CD4-positive, alpha-beta memory T cell (primary cell): Measurements from ENCODE around the gene CTNND2. TPM values are rescaled to one million over a fixed set of nuclear protein-coding genes. Genes with fewer than 3 reads are reported as not detected.

ENCODE experiments used
- CTCF ChIA-PET: fragments of 350-600 bp; sonication (Branson Sonifier 250); formaldehyde crosslinking; loops from one replicate; lab custom pipeline; 2021; ENCODE audit warnings: inconsistent platforms; ENCODE audit not compliant: partially characterized antibody; lab: Charles Lee
- POLR2A ChIA-PET: fragments of 350-600 bp; sonication (Branson Sonifier 250); formaldehyde crosslinking; loops from one replicate; lab custom pipeline; 2021; ENCODE audit not compliant: partially characterized antibody; lab: Charles Lee
- DNase-seq, 5 donors: peaks; one replicate each; pipeline versions ENCODE4 v3.0.0 to v3.0.0-alpha.2; 2020 to 2022; ENCODE audit warnings: mixed read lengths in 1 of 5
- H3K27ac ChIP-seq: one replicate; pipeline ENCODE4 v1.7.0; 2013; ENCODE audit warnings: low read depth, low read length
- H3K27me3 ChIP-seq: 2 replicates; pipeline ENCODE4 v1.7.0; 2013; ENCODE audit warnings: mild to moderate bottlenecking, low read length, moderate library complexity; ENCODE audit not compliant: insufficient read depth
- H3K36me3 ChIP-seq: 2 replicates; pipeline ENCODE4 v1.7.0; 2013; ENCODE audit warnings: mild to moderate bottlenecking, low read length, moderate library complexity; ENCODE audit not compliant: insufficient read depth
- H3K4me1 ChIP-seq: 2 replicates; pipeline ENCODE4 v1.7.0; 2013; ENCODE audit warnings: mild to moderate bottlenecking, low read length, moderate library complexity; ENCODE audit not compliant: insufficient read depth
- H3K4me3 ChIP-seq, 2 donors: one replicate each; pipeline ENCODE4 v1.7.0; 2013; ENCODE audit warnings: low read length in 2 of 2, mild to moderate bottlenecking in 1 of 2
- H3K9me3 ChIP-seq, 2 donors: one replicate each; pipeline ENCODE4 v1.7.0; 2013; ENCODE audit warnings: low read length in 2 of 2, control low read depth in 1 of 2; ENCODE audit not compliant: control insufficient read depth in 1 of 2
- H3K27ac Mint-ChIP-seq, 7 donors: one replicate each; pipeline ENCODE4 v1.8.0; 2020 to 2021; ENCODE audit warnings: mixed read lengths in 7 of 7, mild to moderate bottlenecking in 6 of 7, inconsistent platforms in 3 of 7, moderate library complexity in 3 of 7
- H3K27me3 Mint-ChIP-seq, 2 donors: one replicate each; pipeline ENCODE4 v1.8.0; 2020 to 2021; ENCODE audit warnings: mixed read lengths in 2 of 2
- H3K36me3 Mint-ChIP-seq, 2 donors: one replicate each; pipeline ENCODE4 v1.8.0; 2020 to 2021; ENCODE audit warnings: mixed read lengths in 2 of 2, inconsistent platforms in 1 of 2, mild to moderate bottlenecking in 1 of 2
- H3K4me1 Mint-ChIP-seq, 4 donors: one replicate each; pipeline ENCODE4 v1.8.0; 2020 to 2021; ENCODE audit warnings: mixed read lengths in 4 of 4, mild to moderate bottlenecking in 1 of 4
- H3K4me3 Mint-ChIP-seq, 8 donors: one replicate each; pipeline ENCODE4 v1.8.0; 2020 to 2021; ENCODE audit warnings: mixed read lengths in 8 of 8, mild to moderate bottlenecking in 7 of 8, moderate library complexity in 6 of 8, inconsistent platforms in 3 of 8
- H3K9me3 Mint-ChIP-seq, 8 donors: one replicate each; pipeline ENCODE4 v1.8.0; 2020 to 2021; ENCODE audit warnings: mixed read lengths in 8 of 8, mild to moderate bottlenecking in 5 of 8, inconsistent platforms in 3 of 8, moderate library complexity in 1 of 8
- intact Hi-C: fragments of 100-400 bp; cut with micrococcal nuclease; formaldehyde crosslinking; loops from one replicate; pipeline ENCODE4 v1.15.1; 2023
- polyA plus RNA-seq, 2 donors: library from polyadenylated mRNA; unstranded; fragments of 300-500 nt; fragmentation: Illumina TruSeq; gene quantifications; one replicate each; pipeline ENCODE4 v1.2.3, GENCODE V29; 2021
- total RNA-seq, 2 experiments: library from RNA; stranded (reverse); gene quantifications; one replicate each; pipeline ENCODE4 v1.2.3, GENCODE V29; 2021

CTNND2 gene
- total and polyA plus RNA-seq, 4 experiments from 2014 or later = 0.65 TPM; not detected in 3

- H3K36me3 Mint-ChIP-seq = no peaks in the 10 kb centered on the region
- no peak for DNase-seq
- no peaks in the 10 kb centered on the region for H3K4me1 ChIP-seq
- no peak overlapping the region for H3K27ac Mint-ChIP-seq
- H3K9me3 Mint-ChIP-seq = peaks cover 0 to 3% (median 0%) of the 10 kb centered on the region in 8 donors
- ChIA-PET POLR2A (no interaction called here), CTCF (no interaction called here)
- no peaks in the 10 kb centered on the region for H3K27me3 ChIP-seq
- H3K27me3 Mint-ChIP-seq = no peaks in the 10 kb centered on the region
- no peak overlapping the region for H3K4me3 Mint-ChIP-seq
- no peaks in the 10 kb centered on the region for H3K4me1 Mint-ChIP-seq
- H3K27ac ChIP-seq = no peak overlapping the region
- H3K4me3 ChIP-seq = no peak overlapping the region
- no peaks in the 10 kb centered on the region for H3K9me3 ChIP-seq
- no peaks in the 10 kb centered on the region for H3K36me3 ChIP-seq
- intact Hi-C loops = no loop called here
Measured at GRCh38 chr5:11599499-11599898, 304.7 kb downstream of the CTNND2 start.

DNA sequence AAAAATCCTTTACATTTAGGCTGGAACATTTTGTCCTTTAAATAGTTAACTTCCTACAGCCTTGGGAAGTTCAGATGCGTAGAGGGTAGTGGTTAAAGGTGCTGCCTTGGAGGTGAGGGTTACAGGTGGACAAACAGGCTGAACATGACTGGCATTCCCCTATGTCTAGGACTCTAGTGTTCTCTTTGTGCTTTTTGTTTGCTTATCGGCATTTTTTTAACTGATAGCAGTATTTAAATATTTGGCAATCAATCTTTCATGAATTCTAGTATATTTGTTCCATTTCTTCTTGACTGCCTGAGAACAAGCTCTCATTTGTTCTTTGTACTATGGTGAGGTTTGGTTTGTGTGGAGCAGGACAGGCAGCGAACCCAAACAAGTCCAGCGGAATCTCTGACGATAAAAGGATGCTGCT is 307.6 kb downstream of the CTNND2 start:
- Histone ChIP-seq H3K4me3 (no peak overlapping the region), H3K36me3 (no peaks in the 10 kb centered on the region), H3K9me3 (no peaks in the 10 kb centered on the region), H3K27me3 (no peaks in the 10 kb centered on the region), H3K4me1 (no peaks in the 10 kb centered on the region), H3K27ac (no peak overlapping the region)
- no peaks in the 10 kb centered on the region for H3K4me1 Mint-ChIP-seq
- no peak overlapping the region for H3K4me3 Mint-ChIP-seq
- H3K9me3 Mint-ChIP-seq = peaks cover 0 to 4% (median 1%) of the 10 kb centered on the region in 8 donors
- no peak for DNase-seq
- H3K27me3 Mint-ChIP-seq = no peaks in the 10 kb centered on the region
- H3K36me3 Mint-ChIP-seq = no peaks in the 10 kb centered on the region
- ChIA-PET CTCF (interaction anchor here (0.7 kb wide), 1 partner anchor 112 kb away, joined by 3 read pairs; no protein-coding TSS in a partner anchor), POLR2A (no interaction called here)
- no peak overlapping the region for H3K27ac Mint-ChIP-seq
- intact Hi-C loops = no loop called here

- POLR2A ChIA-PET = no interaction called here
Measured at GRCh38 chr5:11596185-11596584, 308.1 kb downstream of the CTNND2 start.

DNA sequence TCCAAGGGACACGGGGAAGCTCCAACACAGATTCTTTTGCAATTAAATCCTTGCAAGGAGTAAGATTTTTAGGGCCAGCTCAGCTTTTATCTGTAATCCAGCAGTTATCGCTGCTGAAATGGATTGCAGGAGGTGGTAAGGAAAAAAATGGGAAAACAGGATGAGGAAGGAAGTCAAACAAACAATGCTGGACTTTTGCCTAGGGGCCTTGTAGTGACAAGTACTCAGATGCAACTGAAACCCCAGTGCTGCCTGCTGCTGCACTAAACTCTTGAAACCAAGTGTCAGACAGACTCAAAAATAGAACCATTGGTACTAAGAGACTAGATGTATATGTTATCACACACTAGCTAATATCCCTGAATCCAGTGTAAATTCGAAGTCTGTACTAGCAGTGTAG is 309.2 kb downstream of the CTNND2 start:
- H3K4me1 Mint-ChIP-seq = no peaks in the 10 kb centered on the region
- Histone ChIP-seq H3K27ac (no peak overlapping the region), H3K36me3 (no peaks in the 10 kb centered on the region), H3K27me3 (no peaks in the 10 kb centered on the region), H3K4me1 (no peaks in the 10 kb centered on the region), H3K9me3 (no peaks in the 10 kb centered on the region), H3K4me3 (no peak overlapping the region)
- peaks cover 0 to 2% of the 10 kb centered on the region in 2 donors for H3K27me3 Mint-ChIP-seq
- intact Hi-C loops = no loop called here
- H3K9me3 Mint-ChIP-seq = peaks cover 0 to 6% (median 3%) of the 10 kb centered on the region in 8 donors
- H3K4me3 Mint-ChIP-seq = no peak overlapping the region
- ChIA-PET POLR2A (no interaction called here), CTCF (no interaction called here)
- H3K36me3 Mint-ChIP-seq = no peaks in the 10 kb centered on the region
- DNase-seq = no peak
- no peak overlapping the region for H3K27ac Mint-ChIP-seq

More at GRCh38 chr5:11596185-11596584, 308.1 kb downstream of the CTNND2 start:
- peaks cover 0 to 4% (median 3%) of the 10 kb centered on the region in 8 donors for H3K9me3 Mint-ChIP-seq
- no peaks in the 10 kb centered on the region for H3K27me3 Mint-ChIP-seq
- Histone ChIP-seq H3K27ac (no peak overlapping the region), H3K9me3 (no peaks in the 10 kb centered on the region), H3K27me3 (no peaks in the 10 kb centered on the region), H3K4me3 (no peak overlapping the region), H3K36me3 (no peaks in the 10 kb centered on the region), H3K4me1 (no peaks in the 10 kb centered on the region)
- intact Hi-C loops = no loop called here
- CTCF ChIA-PET = no interaction called here
- DNase-seq = no peak
- no peaks in the 10 kb centered on the region for H3K4me1 Mint-ChIP-seq
- no peaks in the 10 kb centered on the region for H3K36me3 Mint-ChIP-seq
- H3K27ac Mint-ChIP-seq = no peak overlapping the region
- no peak overlapping the region for H3K4me3 Mint-ChIP-seq

GRCh38 chr5:11594021-11594420 is 310.2 kb downstream of the CTNND2 start:
- no peak overlapping the region for H3K4me3 ChIP-seq
- no peak for DNase-seq
- ChIA-PET POLR2A (no interaction called here), CTCF (no interaction called here)
- H3K4me3 Mint-ChIP-seq = no peak overlapping the region
- H3K4me1 Mint-ChIP-seq = no peaks in the 10 kb centered on the region
- H3K27ac ChIP-seq = no peak overlapping the region
- peaks cover 0 to 2% of the 10 kb centered on the region in 2 donors for H3K27me3 Mint-ChIP-seq
- no peaks in the 10 kb centered on the region for H3K9me3 ChIP-seq
- peaks cover 0 to 6% (median 3%) of the 10 kb centered on the region in 8 donors for H3K9me3 Mint-ChIP-seq
- H3K36me3 ChIP-seq = no peaks in the 10 kb centered on the region
- intact Hi-C loops = no loop called here
- no peaks in the 10 kb centered on the region for H3K4me1 ChIP-seq
- H3K27me3 ChIP-seq = no peaks in the 10 kb centered on the region
- no peak overlapping the region for H3K27ac Mint-ChIP-seq
- H3K36me3 Mint-ChIP-seq = no peaks in the 10 kb centered on the region

GRCh38 chr5:11590475-11590874 is 313.8 kb downstream of the CTNND2 start:
- intact Hi-C loops = no loop called here
- Histone ChIP-seq H3K36me3 (no peaks in the 10 kb centered on the region), H3K27ac (no peak overlapping the region), H3K9me3 (no peaks in the 10 kb centered on the region), H3K4me3 (no peak overlapping the region), H3K27me3 (no peaks in the 10 kb centered on the region), H3K4me1 (no peaks in the 10 kb centered on the region)
- no peaks in the 10 kb centered on the region for H3K36me3 Mint-ChIP-seq
- H3K27ac Mint-ChIP-seq = no peak overlapping the region
- peaks cover 0 to 2% of the 10 kb centered on the region in 2 donors for H3K27me3 Mint-ChIP-seq
- ChIA-PET POLR2A (no interaction called here), CTCF (no interaction called here)
- H3K4me1 Mint-ChIP-seq = peaks cover 0 to 2% (median under 1%) of the 10 kb centered on the region in 4 donors
- no peak for DNase-seq
- H3K4me3 Mint-ChIP-seq = no peak overlapping the region
- H3K9me3 Mint-ChIP-seq = peaks cover 0 to 6% (median 3%) of the 10 kb centered on the region in 8 donors

DNA sequence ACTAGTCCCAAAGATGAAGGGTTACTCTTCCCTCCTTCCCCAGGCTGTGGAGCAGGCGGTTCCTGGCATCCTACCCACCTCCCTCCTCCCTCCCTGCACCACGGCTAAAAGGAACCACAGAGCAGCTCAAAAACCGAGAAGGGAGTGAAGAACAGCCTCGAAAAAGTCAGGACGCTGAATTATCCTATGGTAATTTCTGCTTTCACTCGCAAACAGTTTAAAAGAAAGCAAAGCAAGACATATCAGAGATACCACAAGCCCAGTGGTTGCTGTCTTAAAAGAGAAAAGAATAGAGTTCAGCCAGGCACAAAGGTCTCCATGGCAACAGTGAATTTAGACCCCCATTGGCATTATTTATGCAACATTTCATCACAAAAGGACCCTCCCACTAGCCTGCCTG is 315.4 kb downstream of the CTNND2 start:
- Mint-ChIP-seq H3K9me3 (peaks cover 0 to 6% (median 3%) of the 10 kb centered on the region in 8 donors), H3K4me1 (peaks cover 0 to 2% (median under 1%) of the 10 kb centered on the region in 4 donors), H3K27ac (no peak overlapping the region), H3K27me3 (peaks cover 0 to 2% of the 10 kb centered on the region in 2 donors), H3K36me3 (no peaks in the 10 kb centered on the region), H3K4me3 (no peak overlapping the region)
- Histone ChIP-seq H3K4me3 (no peak overlapping the region), H3K9me3 (no peaks in the 10 kb centered on the region), H3K36me3 (no peaks in the 10 kb centered on the region), H3K27ac (no peak overlapping the region), H3K4me1 (no peaks in the 10 kb centered on the region), H3K27me3 (no peaks in the 10 kb centered on the region)
- ChIA-PET CTCF (no interaction called here), POLR2A (no interaction called here)
- DNase-seq = no peak
- intact Hi-C loops = no loop called here
